ENCODE data around the gene WSB1. TPM values are rescaled to one million over a fixed set of nuclear protein-coding genes. Genes with fewer than 3 reads are reported as not detected.

WSB1 gene
- total and polyA plus RNA-seq, 9 of the 15 experiments (the other 6 are each of a cell fraction or from before 2014, with no cell fraction given), result 22.8 to 229 (median 81.1) TPM

- TF ChIP-seq KLF10 (CRISPR knock-in tag; IDR thresholded peaks at IDR 0.05), result no peak
- TF ChIP-seq NFE2 (IDR thresholded peaks at IDR 0.05; ENCODE audit: low read depth), result peak; percentile 96
- TF ChIP-seq MCM7 (IDR thresholded peaks at IDR 0.05), result peak in 1 of 2 experiments; percentile 82; a peak in 1 of 4 replicates
- no peak for TF ChIP-seq BHLHE40 (IDR thresholded peaks at IDR 0.05; ENCODE audit: low read length)
- TF ChIP-seq ILK (tag; IDR thresholded peaks at IDR 0.05; ENCODE audit: borderline replicate concordance, low read depth), result no peak
- peak; percentile 42 for TF ChIP-seq ZBTB40 (IDR thresholded peaks at IDR 0.05)
- TF ChIP-seq ZBTB40 (CRISPR knock-in tag; IDR thresholded peaks at IDR 0.05), result no peak
- TF ChIP-seq MAFG (tag; conservative IDR thresholded peaks at IDR 0.05), result peak; percentile 90
- no peak for TF ChIP-seq ZNF282 (CRISPR knock-in tag; IDR thresholded peaks at IDR 0.05)
- TF ChIP-seq NFRKB (IDR thresholded peaks at IDR 0.05; ENCODE audit: low read depth), result peak; percentile 71
- TF ChIP-seq SAFB (IDR thresholded peaks at IDR 0.05; ENCODE audit: borderline replicate concordance, low read depth, low read length), result no peak
- TF ChIP-seq SRSF7 (optimal IDR thresholded peaks at IDR 0.05; ENCODE audit: low read depth, low read length), result no peak
- TF ChIP-seq ZNF639 (CRISPR knock-in tag; conservative IDR thresholded peaks at IDR 0.05 in 1 of 2, IDR thresholded peaks at IDR 0.05 in 1 of 2), result 0 out of 4 replicates have a peak, but pooled peaks of 1 of the 2 experiments have one; percentile 7
- no peak for TF ChIP-seq PBX2 (CRISPR knock-in tag; IDR thresholded peaks at IDR 0.05; ENCODE audit: low read depth)
- TF ChIP-seq PBX2 (tag; conservative IDR thresholded peaks at IDR 0.05; ENCODE audit: low read depth), result peak; percentile 27; the same call in 1 of the 2 replicates
Observed at GRCh38 chr17:27339836-27340550, 46.1 kb downstream of the WSB1 start (continued).
